Stimulated activated CD8-positive, alpha-beta memory T cell treated with anti-CD3 and anti-CD28 coated beads, Interleukin-12 subunit alpha, Interleukin-12 subunit beta, amount 100 ng/mL, for 1 hour (primary cell): Measurements from ENCODE around the gene TCF7.

Experiments used
- DNase-seq: peaks from one replicate; pipeline ENCODE4 v3.0.0-alpha.2; 2020; ENCODE audit warnings: low read depth

TCF7 gene

DNA sequence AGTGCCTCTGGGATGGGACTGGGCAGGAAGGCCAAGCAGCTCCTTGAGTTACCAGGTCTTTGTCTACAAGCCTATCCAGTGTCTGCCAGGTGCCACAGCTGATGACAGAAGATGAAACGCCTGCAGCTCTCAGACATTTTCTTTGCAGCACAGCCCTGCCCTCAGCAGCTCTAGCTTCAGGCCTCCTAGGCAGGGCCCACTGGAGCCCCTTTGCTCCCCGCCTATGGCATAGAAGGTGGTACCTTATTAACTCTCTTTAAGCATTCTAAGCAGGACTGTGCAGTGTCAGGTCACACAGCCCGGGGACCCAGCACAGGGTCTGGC lies 63.6 kb downstream of the TCF7 start:
- DNase-seq, result no peak

DNA sequence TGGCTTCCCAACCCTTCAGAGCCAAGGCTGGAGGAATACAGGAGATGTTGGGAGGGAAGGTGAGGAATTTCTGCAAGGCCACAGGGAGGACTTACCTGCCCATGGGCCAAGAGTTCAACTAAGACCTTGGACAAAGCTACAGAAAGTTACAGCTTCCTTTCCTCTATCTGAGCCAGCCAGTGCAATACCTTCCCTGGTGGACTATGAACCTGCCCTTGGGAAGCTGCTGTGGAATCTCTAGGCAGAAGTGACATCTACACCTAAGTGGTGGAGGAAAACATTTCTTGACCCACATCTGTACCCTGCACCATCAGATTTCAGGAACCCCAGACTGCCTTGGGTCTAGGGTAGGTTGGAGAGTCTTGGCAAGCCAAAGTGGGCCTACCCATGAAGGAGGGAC lies 69.0 kb downstream of the TCF7 start:
- no peak for DNase-seq

DNA sequence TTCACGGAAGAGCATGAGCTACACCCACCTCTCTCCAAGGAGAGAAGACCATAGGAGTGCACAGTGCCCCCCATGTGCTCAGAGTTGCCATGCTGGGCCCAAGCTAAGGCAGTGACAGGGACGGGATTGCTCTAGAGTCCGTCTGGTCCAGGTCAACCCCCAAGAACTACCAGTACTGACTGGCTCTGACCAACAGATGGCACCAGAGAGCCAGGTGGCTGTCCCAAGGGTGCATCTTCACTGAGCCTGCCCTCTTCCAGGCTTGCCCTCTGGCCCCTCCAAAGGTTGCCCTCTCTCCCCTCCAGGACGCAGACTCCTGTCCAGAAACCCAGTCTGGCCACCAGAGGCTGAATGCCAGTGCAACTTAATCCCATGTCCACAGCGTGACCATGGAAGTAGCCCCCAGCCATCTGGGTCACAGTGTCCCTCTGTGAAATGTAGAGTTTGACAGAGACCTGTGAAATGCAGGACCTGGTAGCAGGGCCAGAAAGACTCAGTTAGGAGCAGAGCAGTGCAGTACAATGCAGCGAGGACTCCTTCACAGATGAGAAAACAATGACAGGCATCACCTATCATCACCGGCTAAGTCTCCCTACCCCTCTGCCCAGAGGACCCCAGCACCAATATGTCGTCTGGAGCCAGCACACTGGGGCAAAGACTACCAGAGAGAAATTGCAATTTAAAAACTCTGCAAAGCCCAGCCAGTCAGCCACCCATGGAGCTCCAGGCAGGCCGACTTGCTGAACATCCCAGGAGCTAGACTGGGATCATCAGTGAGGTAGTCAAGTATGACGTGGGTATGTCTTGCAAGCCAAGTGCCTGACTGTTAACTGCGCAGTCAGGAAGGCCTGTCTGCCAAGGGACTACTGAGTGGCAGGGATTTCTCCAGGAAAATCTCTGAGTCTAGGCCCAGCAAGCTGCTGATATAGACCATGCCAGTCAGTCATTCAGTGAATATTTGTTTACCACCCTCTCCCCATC lies 70.0 kb downstream of the TCF7 start:
- peak; percentile 49 for DNase-seq

DNA sequence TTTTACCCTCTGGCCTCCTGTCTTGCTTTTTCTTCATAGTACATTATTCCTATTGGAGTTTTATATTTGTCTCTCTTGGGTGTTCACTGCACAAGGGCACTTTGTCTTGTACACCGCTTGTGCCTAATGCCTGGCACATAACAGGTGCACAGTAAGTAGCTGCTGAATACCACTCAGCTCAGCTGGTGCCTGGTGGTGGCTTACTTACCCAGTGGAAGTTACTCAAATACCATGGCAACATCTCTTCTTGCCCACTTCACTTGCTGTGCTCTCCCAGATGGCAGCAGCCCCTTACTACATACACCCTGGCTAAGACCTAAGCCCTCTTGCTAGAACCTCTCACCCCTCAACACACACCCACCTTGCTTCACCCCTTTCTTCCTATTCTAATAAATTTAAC lies 73.6 kb downstream of the TCF7 start:
- DNase-seq, result no peak

DNA sequence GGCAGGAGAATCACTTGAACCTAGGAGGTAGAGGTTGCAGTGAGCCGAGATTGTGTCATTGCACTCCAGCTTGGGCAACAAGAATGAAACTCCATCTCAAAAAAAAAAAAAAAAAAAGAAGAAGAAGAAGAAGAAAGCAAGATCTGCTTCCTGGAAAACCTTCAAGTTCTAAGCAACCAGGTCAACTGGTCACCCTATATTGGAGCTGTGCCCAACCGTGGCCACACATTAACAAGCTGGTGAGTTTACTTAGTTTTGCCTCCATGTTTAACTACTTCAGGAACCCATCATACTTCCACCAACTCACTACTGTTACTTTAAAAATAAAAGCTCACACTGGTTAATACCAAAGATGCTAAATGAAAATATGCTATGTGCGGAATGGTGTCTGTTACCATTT lies 74.5 kb downstream of the TCF7 start:
- DNase-seq, result no peak

DNA sequence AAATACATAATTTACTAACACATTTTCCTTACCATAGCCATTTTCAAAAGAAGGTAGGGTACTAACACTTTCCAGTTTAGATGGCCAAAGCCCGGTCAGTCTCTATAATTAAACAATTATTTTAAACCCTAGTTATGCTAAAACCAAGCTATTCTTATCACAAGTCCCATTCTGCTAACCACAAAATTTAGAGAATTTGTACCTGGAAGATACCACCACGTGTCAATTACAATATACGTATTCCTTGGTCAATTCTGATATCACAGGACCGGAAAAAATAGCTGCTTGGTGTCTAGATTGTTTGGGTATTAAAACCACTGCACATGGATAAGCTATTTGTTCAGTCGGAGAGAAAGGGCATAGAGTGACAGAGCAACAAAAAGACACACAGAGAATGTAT lies 81.2 kb downstream of the TCF7 start:
- no peak for DNase-seq
